NCI-H1417 (cell line): ENCODE results near the gene OR6V1.
"Not testable (repeated sequence)": the region's sequence is repeated elsewhere in the genome, so short reads cannot be mapped to it uniquely, and the experiment has no call there.

Source experiments
- DNase-seq, 3 experiments: peaks; one replicate each; lab custom pipeline; 2025; lab: John Stamatoyannopoulos, UW

Gene OR6V1

GRCh38 chr7:143042790-143043271, 9.3 kb upstream of the OR6V1 start:
- no peak for DNase-seq

- no peak for DNase-seq
Measured at GRCh38 chr7:143043391-143043790, 8.8 kb upstream of the OR6V1 start.

GRCh38 chr7:143046426-143046851, 5.7 kb upstream of the OR6V1 start:
- DNase-seq: peak in 1 of 3 experiments; percentile 38

- no peak for DNase-seq
Measured at GRCh38 chr7:143047326-143047725, 4.8 kb upstream of the OR6V1 start.

GRCh38 chr7:143048827-143049226, 3.3 kb upstream of the OR6V1 start:
- no peak for DNase-seq

GRCh38 chr7:143049362-143049761, 2.8 kb upstream of the OR6V1 start:
- DNase-seq: no peak

GRCh38 chr7:143050931-143051330, 1.2 kb upstream of the OR6V1 start:
- peak in 1 of 3 experiments; percentile 20 for DNase-seq

- DNase-seq: no peak
Measured at GRCh38 chr7:143054621-143055020, 2.5 kb downstream of the OR6V1 start.

- DNase-seq: no peak
Measured at GRCh38 chr7:143055754-143056153, 3.6 kb downstream of the OR6V1 start.

GRCh38 chr7:143063741-143064140, 11.6 kb downstream of the OR6V1 start:
- no peak for DNase-seq

GRCh38 chr7:143068446-143068845, 16.3 kb downstream of the OR6V1 start:
- DNase-seq: no peak

- DNase-seq: no peak
Measured at GRCh38 chr7:143069912-143070500, 17.9 kb downstream of the OR6V1 start.

GRCh38 chr7:143073556-143073955, 21.4 kb downstream of the OR6V1 start:
- no peak for DNase-seq

GRCh38 chr7:143074141-143074540, 22.0 kb downstream of the OR6V1 start:
- DNase-seq: no peak

- DNase-seq: no peak
Measured at GRCh38 chr7:143085109-143085508, 33.0 kb downstream of the OR6V1 start.

- DNase-seq: not testable (repeated sequence)
Measured at GRCh38 chr7:143085610-143086009, 33.5 kb downstream of the OR6V1 start.

GRCh38 chr7:143088549-143089231, 36.5 kb downstream of the OR6V1 start:
- not testable (repeated sequence) for DNase-seq

GRCh38 chr7:143096146-143096545, 44.0 kb downstream of the OR6V1 start:
- no peak for DNase-seq

- DNase-seq: not testable (repeated sequence)
Measured at GRCh38 chr7:143099579-143099978, 47.4 kb downstream of the OR6V1 start.
